Left kidney (tissue), 2 donors: ENCODE results near the gene AFG3L2. TPM values are rescaled to one million over a fixed set of nuclear protein-coding genes. Genes with fewer than 3 reads are reported as not detected.

ENCODE experiments used
- DNase-seq: peaks from one replicate; pipeline ENCODE4 v3.0.0-alpha.2; 2013
- polyA plus RNA-seq: library from polyadenylated mRNA; unstranded; fragments of 120-200 nt; gene quantifications from one replicate; pipeline ENCODE4 v1.2.1, GENCODE V29; 2013; ENCODE audit not compliant: insufficient read length

The AFG3L2 gene
- polyA plus RNA-seq, 1 donor, result 84.9 TPM

GRCh38 chr18:12362473-12363174 is 14.4 kb downstream of the AFG3L2 start:
- no peak for DNase-seq

DNA sequence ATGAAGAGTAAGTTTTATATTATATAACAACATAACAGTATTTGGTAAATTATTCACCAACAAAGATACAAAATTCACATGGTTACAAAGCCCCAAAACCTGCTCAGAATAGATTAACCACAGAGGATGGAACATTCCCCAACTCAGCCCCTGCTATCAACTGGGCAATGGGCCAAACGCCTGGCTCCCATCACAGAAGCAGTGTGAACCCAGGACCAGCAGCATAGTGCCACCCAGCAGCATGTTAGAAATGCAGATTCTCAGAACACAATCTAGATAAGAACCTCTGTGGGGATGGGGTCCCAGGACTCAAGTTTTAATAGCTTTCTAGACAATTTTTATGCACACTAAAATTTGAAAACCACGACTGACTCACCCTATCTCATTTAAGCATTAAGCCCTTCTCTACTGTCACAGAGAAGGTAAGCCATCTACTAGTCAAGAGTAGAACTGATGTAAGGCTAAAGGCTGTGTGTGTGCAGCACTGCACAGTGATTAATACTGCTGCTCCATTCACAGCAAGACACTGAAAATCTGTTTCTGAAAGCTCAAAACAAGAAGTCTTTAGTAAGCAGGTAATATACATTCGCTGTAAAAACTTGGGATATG is 15.2 kb downstream of the AFG3L2 start:
- DNase-seq, result no peak

DNA sequence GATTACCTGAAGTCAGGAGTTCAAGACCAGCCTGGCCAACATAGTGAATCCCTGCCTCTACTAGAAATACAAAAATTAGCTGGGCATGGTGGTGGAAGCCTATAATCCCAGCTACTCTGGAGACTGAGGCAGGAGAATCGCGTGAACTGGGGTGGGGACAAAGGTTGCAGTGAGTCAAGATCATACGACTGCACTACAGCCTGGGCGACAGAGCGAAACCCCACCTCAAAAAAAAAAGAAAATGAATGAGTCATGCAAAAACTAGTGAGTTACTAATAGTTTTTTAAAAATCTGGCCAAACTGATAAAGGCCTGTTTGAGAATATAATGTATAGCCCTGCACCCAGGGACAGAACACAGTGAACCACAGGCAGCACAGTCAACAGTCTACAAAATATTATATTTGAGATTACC is 17.5 kb downstream of the AFG3L2 start:
- no peak for DNase-seq

GRCh38 chr18:12352188-12352587 is 24.8 kb downstream of the AFG3L2 start:
- no peak for DNase-seq

DNA sequence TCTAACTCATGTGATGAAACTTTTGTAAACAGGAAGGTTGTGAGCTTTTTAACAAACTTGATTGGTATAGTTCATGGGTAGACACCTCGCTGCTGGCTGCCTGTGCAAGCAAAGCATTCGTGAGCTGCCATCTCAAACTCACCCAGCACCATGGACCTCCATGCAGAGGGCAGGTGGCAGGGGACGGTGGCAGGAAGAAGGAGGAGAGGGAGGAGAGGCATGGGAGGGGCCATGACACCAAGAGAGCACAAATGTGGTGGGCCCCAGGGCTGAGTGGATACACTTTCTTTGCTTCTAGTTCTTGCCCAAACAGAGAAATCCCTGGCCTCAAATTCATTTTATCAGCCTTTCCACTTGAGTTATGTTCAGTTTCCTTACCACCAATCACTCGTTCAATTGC is 29.1 kb downstream of the AFG3L2 start:
- DNase-seq, result no peak

DNA sequence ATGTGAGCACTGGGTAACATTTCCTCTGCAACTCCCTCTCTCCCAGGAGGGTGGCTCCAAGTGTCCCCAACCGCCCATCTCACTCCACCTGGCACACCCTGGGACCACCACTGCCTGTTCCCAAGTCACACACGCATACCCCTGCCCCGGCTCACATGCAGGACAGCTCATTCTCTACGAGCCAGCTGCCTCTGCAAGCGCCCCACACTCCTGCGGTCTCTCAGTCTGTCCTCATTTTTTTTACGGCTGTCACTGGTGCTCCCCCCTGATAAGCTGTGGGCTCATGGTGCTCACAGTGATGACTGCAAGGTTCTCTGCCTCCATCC is 30.8 kb downstream of the AFG3L2 start:
- DNase-seq, result no peak

DNA sequence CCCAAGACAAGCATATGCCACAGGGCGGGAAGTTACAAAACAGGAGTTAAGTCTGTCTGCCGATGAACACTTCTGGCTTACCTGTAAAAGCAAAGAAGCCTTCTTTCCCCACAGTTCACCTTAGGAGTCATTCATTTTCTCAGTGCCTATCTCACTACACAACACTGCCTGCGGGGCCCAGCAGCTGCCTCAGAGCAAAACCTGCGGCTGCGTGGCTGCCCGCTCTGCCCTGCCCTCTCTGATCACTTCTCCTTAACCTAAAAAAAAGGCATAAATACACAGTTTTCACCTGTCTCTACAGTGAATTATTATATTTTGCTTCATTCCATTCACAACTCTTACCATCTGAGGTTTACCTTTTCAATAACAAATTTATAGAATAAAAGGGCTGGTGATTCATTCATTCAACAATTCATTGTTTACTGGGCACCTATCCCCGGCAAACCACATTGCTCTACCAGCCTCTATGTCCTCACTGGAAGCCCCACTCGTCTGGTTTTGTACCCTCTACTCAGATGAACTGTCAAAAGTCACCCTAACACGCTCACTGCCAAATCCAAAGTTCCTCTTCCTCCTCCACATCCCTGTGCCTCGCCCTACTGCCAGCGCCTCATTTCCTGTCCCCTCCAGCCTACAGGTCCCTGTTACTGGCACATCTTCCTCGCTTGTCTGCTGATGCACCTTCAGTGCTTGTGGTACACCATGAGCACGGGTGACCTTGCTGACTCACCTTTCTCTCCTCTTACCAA is 31.4 kb downstream of the AFG3L2 start:
- DNase-seq, result no peak

DNA sequence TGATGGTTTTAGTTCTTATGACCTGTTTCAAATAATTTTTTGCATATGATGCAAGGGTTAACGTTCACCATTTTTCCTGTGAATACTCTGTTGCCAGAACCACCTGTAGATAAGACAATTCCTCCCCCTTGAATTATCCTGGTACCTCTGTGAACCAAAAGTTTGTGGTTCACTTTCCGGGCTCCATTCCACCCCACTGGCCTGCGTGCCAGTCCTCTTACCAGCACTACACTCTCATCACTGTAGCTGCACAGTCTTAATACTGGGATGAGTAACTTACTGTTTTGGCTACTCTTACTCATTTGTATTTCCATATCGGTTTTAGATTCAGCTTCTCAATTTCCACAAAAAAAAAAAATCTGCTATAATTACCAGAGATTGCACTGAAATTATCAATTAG is 34.4 kb downstream of the AFG3L2 start:
- no peak for DNase-seq

GRCh38 chr18:12340945-12341660 is 35.9 kb downstream of the AFG3L2 start:
- no peak for DNase-seq

DNA sequence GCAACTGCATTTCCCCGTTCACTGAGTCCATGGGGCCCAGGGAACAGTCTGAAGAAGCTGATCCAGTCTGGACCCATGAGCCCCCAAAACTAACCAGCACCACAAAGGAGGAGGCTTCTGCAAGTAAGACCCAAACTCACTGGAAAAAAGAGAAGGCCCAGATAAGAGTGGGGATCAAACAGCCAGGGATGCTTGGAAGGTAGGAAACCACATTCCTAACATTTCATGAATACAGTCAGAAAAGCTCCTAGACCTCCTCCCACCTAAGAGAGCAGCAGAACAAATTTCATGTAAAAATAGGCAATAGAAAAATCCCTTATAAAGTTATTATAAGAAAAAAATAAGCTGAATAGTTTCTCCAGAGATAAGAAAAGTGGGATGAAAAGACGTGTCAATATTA is 38.6 kb downstream of the AFG3L2 start:
- DNase-seq, result no peak

GRCh38 chr18:12336887-12337286 is 40.1 kb downstream of the AFG3L2 start:
- no peak for DNase-seq

DNA sequence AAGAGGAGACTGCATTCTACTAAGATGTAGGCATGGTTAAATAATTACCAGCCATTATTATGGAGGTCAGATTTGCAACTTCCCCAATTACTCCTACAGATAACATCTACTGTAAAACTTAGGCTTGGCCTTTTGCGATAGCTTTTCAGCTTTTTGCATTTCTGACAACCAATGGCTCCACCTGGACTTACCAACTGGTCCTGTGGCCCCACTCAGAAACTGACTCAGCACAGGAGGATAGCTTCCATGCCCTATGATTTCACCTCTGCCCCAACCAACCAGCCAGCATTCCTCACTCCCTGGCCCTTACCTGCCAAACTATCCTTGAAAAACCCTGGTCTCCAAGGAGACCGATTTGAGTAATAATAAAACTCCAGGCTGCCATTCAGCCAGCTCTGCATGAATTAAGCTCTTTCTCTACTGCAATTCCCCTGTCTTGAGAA is 40.8 kb downstream of the AFG3L2 start:
- no peak for DNase-seq

DNA sequence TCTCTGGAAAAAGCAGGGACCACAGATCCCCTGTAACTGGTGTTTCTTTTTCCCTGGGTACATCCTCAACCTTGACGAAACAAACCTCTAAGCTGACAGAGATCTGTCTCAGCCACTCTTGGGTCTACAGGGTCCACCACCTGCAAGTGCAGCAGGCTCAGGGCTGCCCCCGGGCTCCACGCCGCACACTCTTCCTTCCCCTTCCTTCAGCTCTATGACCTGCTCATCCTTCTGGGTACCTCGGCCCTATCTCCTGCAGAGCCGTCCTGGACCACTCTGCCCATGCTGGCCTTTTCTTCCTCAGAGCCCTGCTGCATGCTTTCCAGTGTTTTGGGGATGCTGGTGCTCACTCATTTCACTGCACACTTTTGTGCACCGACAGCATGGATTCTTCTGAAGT is 41.5 kb downstream of the AFG3L2 start:
- no peak for DNase-seq

DNA sequence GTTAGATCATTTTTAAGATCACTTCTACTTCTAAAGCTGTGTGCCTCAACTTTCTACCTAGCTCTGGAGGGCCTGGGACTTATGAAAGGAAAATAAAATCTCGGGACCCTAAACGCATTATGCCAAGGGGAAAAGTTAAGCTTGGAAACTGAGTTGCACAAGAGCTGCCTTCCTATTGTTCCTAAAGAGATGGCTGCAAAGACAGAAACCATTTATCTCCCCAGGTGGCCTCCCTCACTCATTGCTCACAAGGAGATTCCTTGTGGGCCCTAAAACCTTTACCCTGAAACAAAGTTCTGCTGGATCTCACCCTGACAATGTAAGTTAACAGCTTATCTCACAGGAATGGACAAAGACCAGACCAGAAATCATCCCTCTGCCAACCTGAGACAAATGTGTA is 42.2 kb downstream of the AFG3L2 start:
- DNase-seq, result no peak

GRCh38 chr18:12334366-12334808 is 42.6 kb downstream of the AFG3L2 start:
- DNase-seq, result no peak

DNA sequence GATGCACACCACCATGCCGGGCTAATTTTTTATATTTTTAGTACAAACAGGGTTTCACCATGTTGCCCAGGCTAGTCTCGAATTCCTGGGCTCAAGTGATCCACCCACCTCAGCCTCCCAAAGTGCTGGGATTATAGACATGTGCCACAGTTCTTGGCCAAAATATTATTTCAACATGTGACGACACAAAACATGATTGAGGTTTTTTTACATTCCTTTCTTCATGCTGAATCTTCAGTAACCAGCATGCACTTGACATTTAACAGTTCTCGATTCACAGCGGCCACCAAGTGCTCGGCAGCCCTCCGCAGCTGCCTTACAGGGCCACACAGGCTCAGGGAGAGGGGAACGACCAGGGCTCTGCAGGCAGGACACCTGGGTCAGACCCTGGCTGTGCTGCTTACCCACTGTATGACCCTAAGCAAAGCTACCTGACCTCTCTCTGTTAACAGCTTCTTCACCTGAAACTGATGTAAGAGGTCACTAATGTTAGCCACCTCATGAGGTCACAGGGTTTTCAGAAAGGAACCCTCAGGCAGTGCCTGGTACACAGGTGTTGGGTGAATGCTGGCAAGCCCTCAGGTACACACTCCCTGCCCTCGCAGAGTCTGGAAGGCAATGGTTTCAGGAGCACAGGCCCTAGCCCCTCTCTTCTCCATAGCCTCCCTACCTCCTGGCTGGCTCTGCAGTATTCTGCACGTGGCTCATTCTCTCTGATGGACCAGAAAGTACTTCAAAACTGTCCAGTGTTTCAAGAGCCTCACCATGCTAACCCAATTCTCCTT is 43.3 kb downstream of the AFG3L2 start:
- DNase-seq, result no peak

GRCh38 chr18:12330766-12331165 is 46.3 kb downstream of the AFG3L2 start:
- no peak for DNase-seq

DNA sequence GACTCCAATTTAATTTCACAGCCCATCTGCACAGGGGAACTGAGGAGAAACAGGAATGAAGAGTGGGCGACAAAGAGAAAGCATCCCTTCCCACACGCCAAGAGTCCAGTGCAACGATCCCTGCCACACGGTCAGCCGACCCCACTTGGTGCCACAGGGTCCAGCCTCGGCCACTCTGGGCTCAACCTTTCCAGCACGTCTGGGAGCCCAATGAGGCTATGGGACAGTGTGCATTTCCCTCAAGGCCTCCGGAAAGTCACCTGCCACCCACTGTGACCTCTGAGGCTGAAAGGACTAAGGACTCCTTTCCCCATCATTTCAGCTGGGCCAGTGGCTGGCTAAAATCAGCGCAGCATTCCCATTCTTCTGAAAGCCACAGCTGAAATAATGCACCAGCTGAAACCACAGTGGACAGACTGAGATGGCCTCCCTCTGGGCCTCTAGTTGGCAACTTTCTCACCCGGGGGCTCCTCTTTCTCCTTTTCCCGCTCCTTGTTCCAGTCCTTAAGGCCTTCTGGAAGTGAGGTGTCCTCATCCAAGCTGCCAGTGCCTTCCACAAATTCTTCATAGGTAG is 47.8 kb downstream of the AFG3L2 start:
- no peak for DNase-seq

GRCh38 chr18:12328179-12328823 is 48.7 kb downstream of the AFG3L2 start:
- no peak for DNase-seq

GRCh38 chr18:12327510-12328178 is 49.4 kb downstream of the AFG3L2 start:
- DNase-seq, result no peak
